Keratinocyte (primary cell): Measurements from ENCODE around the gene LTBP3. TPM values are rescaled to one million over a fixed set of nuclear protein-coding genes. Genes with fewer than 3 reads are reported as not detected.

Experiments used
- DNase-seq: peaks from one replicate; pipeline ENCODE4 v3.0.0-alpha.2; 2011; ENCODE audit warnings: low read depth, missing footprints, low spot score
- FAIRE-seq: peaks from 2 replicates; lab custom pipeline; 2011; peaks lifted over from hg19 to GRCh38; lab: Jason Lieb, UNC
- H2AFZ ChIP-seq: 2 replicates; pipeline ENCODE4 v1.6.0; 2012; ENCODE audit warnings: low read length, control low read depth, inconsistent platforms; ENCODE audit not compliant: control insufficient read depth
- H3K27ac ChIP-seq: 2 replicates; pipeline ENCODE4 v1.5.1; 2011; ENCODE audit warnings: low read length; ENCODE audit not compliant: control insufficient read depth, insufficient read depth
- H3K27me3 ChIP-seq: 3 replicates; pipeline ENCODE4 v1.6.0; 2011; ENCODE audit warnings: low read length; ENCODE audit not compliant: control insufficient read depth, insufficient read depth; ENCODE audit errors: extremely low read depth
- H3K36me3 ChIP-seq, 2 experiments: 2 replicates in 1 of 2; 3 replicates in 1 of 2; pipeline ENCODE4 v1.5.1; 2011; ENCODE audit warnings: low read length in 2 of 2, mild to moderate bottlenecking in 1 of 2; ENCODE audit not compliant: control insufficient read depth in 2 of 2, insufficient read depth in 2 of 2; ENCODE audit errors: extremely low read depth in 1 of 2
- H3K4me1 ChIP-seq: 3 replicates; pipeline ENCODE4 v1.5.1; 2011; ENCODE audit warnings: low read length; ENCODE audit not compliant: control insufficient read depth, insufficient read depth; ENCODE audit errors: extremely low read depth
- H3K4me2 ChIP-seq: 3 replicates; pipeline ENCODE4 v1.6.0; 2011; ENCODE audit warnings: low read depth, low read length; ENCODE audit not compliant: control insufficient read depth, insufficient read depth; ENCODE audit errors: extremely low read depth
- H3K4me3 ChIP-seq, 3 experiments: fragments of 200-600 bp in 1 of 3; sonication (generic) in 1 of 3; 2 replicates in 2 of 3; 3 replicates in 1 of 3; pipeline ENCODE4 v1.5.1; 2011 to 2016; ENCODE audit warnings: low read length in 3 of 3, mild to moderate bottlenecking in 3 of 3, control low read depth in 2 of 3, inconsistent platforms in 1 of 3, low read depth in 1 of 3, mixed read lengths in 1 of 3, mixed run types in 1 of 3, moderate library complexity in 1 of 3; ENCODE audit not compliant: control insufficient read depth in 2 of 3, insufficient read depth in 2 of 3; ENCODE audit errors: extremely low read depth in 1 of 3
- H3K79me2 ChIP-seq: 2 replicates; pipeline ENCODE4 v1.6.0; 2012; ENCODE audit warnings: low read length; ENCODE audit not compliant: control insufficient read depth, insufficient read depth
- H3K9ac ChIP-seq: 3 replicates; pipeline ENCODE4 v1.6.0; 2011; ENCODE audit warnings: low read length; ENCODE audit not compliant: control insufficient read depth, insufficient read depth; ENCODE audit errors: extremely low read depth
- H3K9me1 ChIP-seq: 3 replicates; pipeline ENCODE4 v1.6.0; 2011; ENCODE audit warnings: low read length; ENCODE audit not compliant: control insufficient read depth, insufficient read depth; ENCODE audit errors: extremely low read depth
- H3K9me3 ChIP-seq: 2 replicates; pipeline ENCODE4 v1.5.1; 2012; ENCODE audit warnings: low read depth, low read length; ENCODE audit not compliant: control insufficient read depth
- H4K20me1 ChIP-seq: 3 replicates; pipeline ENCODE4 v1.6.0; 2011; ENCODE audit warnings: low read length; ENCODE audit not compliant: control insufficient read depth, insufficient read depth; ENCODE audit errors: extremely low read depth
- CTCF ChIP-seq, 3 experiments: IDR thresholded peaks in 1 of 3; conservative IDR thresholded peaks in 1 of 3; optimal IDR thresholded peaks in 1 of 3; 2 replicates in 2 of 3; 3 replicates in 1 of 3; pipeline versions ENCODE3 to v1.5.1; 2011; ENCODE audit warnings: low read length in 3 of 3, mild to moderate bottlenecking in 3 of 3, moderate library complexity in 2 of 3, control low read depth in 1 of 3, inconsistent platforms in 1 of 3; ENCODE audit not compliant: insufficient read depth in 2 of 3; ENCODE audit errors: extremely low read depth in 1 of 3
- EZH2 ChIP-seq: IDR thresholded peaks from one replicate; pipeline ENCODE4 v1.6.1; 2012; ENCODE audit warnings: inconsistent platforms, mild to moderate bottlenecking, low read length, moderate library complexity
- dilution Hi-C: fragments of 300-500 bp; cut with MboI; formaldehyde crosslinking; loops from one replicate; pipeline ENCODE4 v1.7.0; 2020; ENCODE audit warnings: low sequenced_read_pairs; ENCODE audit not compliant: extremely low pct_ligation_motif_present
- polyA plus RNA-seq, 5 experiments: library from polyadenylated mRNA; depleted of rRNA in 3 of 5; stranded (reverse) in 3 of 5; stranded (forward) in 1 of 5; unstranded in 1 of 5; fragments of >200 nt; gene quantifications; 1 replicate in 1 of 5; 2 replicates in 3 of 5; 3 replicates in 1 of 5; pipeline versions ENCODE4 v1.2.1 to v1.2.3, GENCODE V29; 2011 to 2012; ENCODE audit warnings: missing spikeins in 2 of 5, low read depth in 1 of 5, low replicate concordance in 1 of 5

The LTBP3 gene
- polyA plus RNA-seq, 1 donor (not counting 4 experiments of a cell fraction or from before 2014, with no cell fraction given) = 9.1 TPM

- FAIRE-seq (no peak), DNase-seq (no peak)
- no peak for TF ChIP-seq CTCF (optimal IDR thresholded peaks at IDR 0.05 in 1 of 3, IDR thresholded peaks at IDR 0.05 in 1 of 3, conservative IDR thresholded peaks at IDR 0.05 in 1 of 3; ENCODE audit: extremely low read depth in 1 of 3, insufficient read depth in 2 of 3, low read length in 3 of 3)
- TF ChIP-seq EZH2 = no peak
- Histone ChIP-seq H3K79me2 (peaks cover 73% of the 10 kb centered on the region), H3K9me1 (no peaks in the 10 kb centered on the region), H4K20me1 (peaks cover 38% of the 10 kb centered on the region), H3K4me1 (peaks cover 34% of the 10 kb centered on the region), H3K27me3 (no peaks in the 10 kb centered on the region), H3K4me3 (peak within 1 kb of the TSS; percentile 48 to 99 (median 94)), H3K9ac (peak within 1 kb of the TSS; percentile 98), H3K27ac (peak within 1 kb of the TSS; percentile 100), H3K36me3 (peaks cover 4 to 34% of the 10 kb centered on the region in 2 experiments), H2AFZ (peak within 1 kb of the TSS; percentile 59), H3K9me3 (no peaks in the 10 kb centered on the region), H3K4me2 (peak within 1 kb of the TSS; percentile 100)
- dilution Hi-C loops = no loop called here
Observed at GRCh38 chr11:65498977-65499712, 59.0 kb downstream of the LTBP3 start, which contains the start of gene MALAT1. TSS of gene MALAT1 (plus strand) at chr11:65499045.

- H2AFZ ChIP-seq = peak overlapping the region; percentile 59
- FAIRE-seq = no peak
- dilution Hi-C loops = no loop called here
Observed at GRCh38 chr11:65498727-65498976, 59.5 kb downstream of the LTBP3 start.

More at GRCh38 chr11:65498727-65498976, 59.5 kb downstream of the LTBP3 start:
- peak overlapping the region; percentile 98 for H3K9ac ChIP-seq
- peaks cover 38% of the 10 kb centered on the region for H3K4me1 ChIP-seq
- H3K27ac ChIP-seq = peak overlapping the region; percentile 100
- H3K9me3 ChIP-seq = no peaks in the 10 kb centered on the region
- no peaks in the 10 kb centered on the region for H3K9me1 ChIP-seq
- H3K4me3 ChIP-seq = peak overlapping the region; percentile 48 to 99 (median 94)
- no peak for DNase-seq
- H3K27me3 ChIP-seq = no peaks in the 10 kb centered on the region
- peaks cover 68% of the 10 kb centered on the region for H3K79me2 ChIP-seq
- H3K4me2 ChIP-seq = peak overlapping the region; percentile 100
- H4K20me1 ChIP-seq = peaks cover 38% of the 10 kb centered on the region
- peaks cover 4 to 29% of the 10 kb centered on the region in 2 experiments for H3K36me3 ChIP-seq
- TF ChIP-seq EZH2 (no peak), CTCF (optimal IDR thresholded peaks at IDR 0.05 in 1 of 3, IDR thresholded peaks at IDR 0.05 in 1 of 3, conservative IDR thresholded peaks at IDR 0.05 in 1 of 3; ENCODE audit: extremely low read depth in 1 of 3, insufficient read depth in 2 of 3, low read length in 3 of 3) (no peak)
